NCI-H446 treated with DMSO at 0.1 percent for 48 hours (cell line): Measurements from ENCODE around the gene SPAAR.
"Not testable (repeated sequence)": the region's sequence is repeated elsewhere in the genome, so short reads cannot be mapped to it uniquely, and the experiment has no call there.

Experiments
- DNase-seq: peaks from one replicate; lab custom pipeline; 2025; lab: John Stamatoyannopoulos, UW

The SPAAR gene

GRCh38 chr9:35904338-35904737 is 5.0 kb upstream of the SPAAR start:
- no peak for DNase-seq

- DNase-seq = no peak
Observed at GRCh38 chr9:35905051-35905781, 4.1 kb upstream of the SPAAR start.

- DNase-seq = peak; percentile 92
Observed at GRCh38 chr9:35905912-35906679, 3.2 kb upstream of the SPAAR start, which contains the start of gene HRCT1. Gene HRCT1 (plus strand): TSS chr9:35906202. CDS start chr9:35906288, 86 bp downstream.

- peak; percentile 39 for DNase-seq
Observed at GRCh38 chr9:35906923-35907699, 2.2 kb upstream of the SPAAR start.

GRCh38 chr9:35907711-35908503 is 1.4 kb upstream of the SPAAR start:
- peak; percentile 75 for DNase-seq

GRCh38 chr9:35908504-35909125 is 675 bp upstream of the SPAAR start:
- DNase-seq = peak; percentile 80

- DNase-seq = no peak
Observed at GRCh38 chr9:35909687-35910612, 660 bp downstream of the SPAAR start.

GRCh38 chr9:35910613-35911359 is 1.5 kb downstream of the SPAAR start:
- DNase-seq = peak; percentile 72

GRCh38 chr9:35911690-35912089 is 2.4 kb downstream of the SPAAR start:
- DNase-seq = no peak

- DNase-seq = no peak
Observed at GRCh38 chr9:35912791-35913400, 3.6 kb downstream of the SPAAR start.

GRCh38 chr9:35913429-35913828 is 4.1 kb downstream of the SPAAR start:
- not testable (repeated sequence) for DNase-seq

- DNase-seq = no peak
Observed at GRCh38 chr9:35914301-35914807, 5.1 kb downstream of the SPAAR start.

- no peak for DNase-seq
Observed at GRCh38 chr9:35915681-35916294, 6.5 kb downstream of the SPAAR start.

GRCh38 chr9:35917261-35917660 is 8.0 kb downstream of the SPAAR start:
- no peak for DNase-seq

GRCh38 chr9:35918780-35919179 is 9.5 kb downstream of the SPAAR start:
- DNase-seq = no peak

- no peak for DNase-seq
Observed at GRCh38 chr9:35919212-35920008, 10.1 kb downstream of the SPAAR start.

GRCh38 chr9:35920051-35920620 is 10.8 kb downstream of the SPAAR start:
- no peak for DNase-seq
